Ishikawa (cell line): ENCODE measurements around the gene CLNK.

Source experiments
- CEBPB ChIP-seq: IDR thresholded peaks from 2 replicates; pipeline ENCODE4 v1.6.1; 2012
- CREB1 ChIP-seq: IDR thresholded peaks from 2 replicates; pipeline ENCODE4 v1.6.1; 2012; ENCODE audit warnings: low read depth
- EGR1 ChIP-seq: IDR thresholded peaks from 2 replicates; pipeline ENCODE4 v1.6.1; 2012
- EP300 ChIP-seq: IDR thresholded peaks from 2 replicates; pipeline ENCODE4 v1.6.1; 2012; ENCODE audit warnings: borderline replicate concordance
- FOXM1 ChIP-seq: IDR thresholded peaks from 2 replicates; pipeline ENCODE4 v1.6.1; 2012; ENCODE audit warnings: low read depth, borderline replicate concordance
- MAX ChIP-seq: IDR thresholded peaks from 2 replicates; pipeline ENCODE4 v1.6.1; 2012
- NFIC ChIP-seq: IDR thresholded peaks from 2 replicates; pipeline ENCODE4 v1.6.1; 2012
- RAD21 ChIP-seq: IDR thresholded peaks from 2 replicates; pipeline ENCODE4 v1.6.1; 2012; ENCODE audit warnings: low read depth
- REST ChIP-seq: IDR thresholded peaks from 2 replicates; pipeline ENCODE4 v1.6.1; 2012; ENCODE audit warnings: low read depth, mild to moderate bottlenecking
- TAF1 ChIP-seq: IDR thresholded peaks from 2 replicates; pipeline ENCODE4 v1.6.1; 2012; ENCODE audit warnings: low read depth, mild to moderate bottlenecking
- TCF12 ChIP-seq: IDR thresholded peaks from 2 replicates; pipeline ENCODE4 v1.6.1; 2012; ENCODE audit warnings: low read depth
- TEAD4 ChIP-seq: IDR thresholded peaks from 2 replicates; pipeline ENCODE4 v1.6.1; 2012
- YY1 ChIP-seq: IDR thresholded peaks from 2 replicates; pipeline ENCODE4 v1.6.1; 2012; ENCODE audit warnings: low read depth
- ZBTB7A ChIP-seq: IDR thresholded peaks from 2 replicates; pipeline ENCODE4 v1.6.1; 2012; ENCODE audit warnings: low read depth
- TF ChIP-seq, protein P1 (sequence below): IDR thresholded peaks from 2 replicates; pipeline ENCODE4 v1.6.1; 2012

Gene CLNK

GRCh38 chr4:10729366-10729765 is 44.8 kb upstream of the CLNK start:
- TF ChIP-seq EGR1 (no peak), CREB1 (no peak), ZBTB7A (no peak), REST (no peak), FOXM1 (no peak), MAX (no peak), TEAD4 (no peak), TCF12 (no peak)

GRCh38 chr4:10728016-10728415 is 43.4 kb upstream of the CLNK start:
- TF ChIP-seq REST (no peak), FOXM1 (no peak), CEBPB (no peak), ZBTB7A (no peak), TCF12 (no peak), TEAD4 (no peak), NFIC (no peak), MAX (no peak), RAD21 (no peak), YY1 (no peak), CREB1 (no peak), TAF1 (no peak)
- TF ChIP-seq, protein P1, sequence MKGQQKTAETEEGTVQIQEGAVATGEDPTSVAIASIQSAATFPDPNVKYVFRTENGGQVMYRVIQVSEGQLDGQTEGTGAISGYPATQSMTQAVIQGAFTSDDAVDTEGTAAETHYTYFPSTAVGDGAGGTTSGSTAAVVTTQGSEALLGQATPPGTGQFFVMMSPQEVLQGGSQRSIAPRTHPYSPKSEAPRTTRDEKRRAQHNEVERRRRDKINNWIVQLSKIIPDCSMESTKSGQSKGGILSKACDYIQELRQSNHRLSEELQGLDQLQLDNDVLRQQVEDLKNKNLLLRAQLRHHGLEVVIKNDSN, result no peak

DNA sequence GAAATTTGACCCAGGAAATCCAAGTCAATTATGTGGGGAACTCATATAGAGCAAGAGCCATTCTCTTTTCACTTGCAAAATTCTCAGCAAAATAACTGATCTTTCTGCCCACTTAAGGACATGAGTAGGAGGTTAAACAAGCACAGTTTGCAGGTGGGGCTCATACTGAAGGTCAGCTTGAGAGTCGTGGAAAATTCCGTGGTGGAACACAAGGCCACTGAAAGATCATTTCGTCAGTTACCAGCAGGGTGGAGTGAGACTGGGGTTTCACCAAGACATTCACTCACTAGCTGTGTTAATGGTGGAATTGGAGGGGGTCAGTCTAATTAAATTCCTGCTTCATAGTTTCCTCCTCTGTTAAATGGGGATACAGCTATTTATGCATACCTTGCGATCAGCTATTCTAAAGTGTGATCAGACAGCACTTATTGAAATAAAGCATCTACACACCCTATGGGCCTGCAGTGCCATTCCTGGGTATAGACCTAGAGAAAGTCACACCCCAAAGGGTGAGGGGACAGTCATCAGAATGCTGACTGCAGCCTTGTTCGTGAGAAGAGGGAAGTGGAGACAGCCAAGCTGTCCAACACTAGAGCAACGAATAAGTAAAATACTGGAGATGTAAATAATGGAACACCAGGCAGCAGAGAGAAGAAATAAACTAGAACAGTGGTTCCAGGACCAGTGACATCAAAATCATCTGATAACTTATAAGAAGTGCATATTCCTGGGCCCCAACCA is 42.7 kb upstream of the CLNK start:
- TF ChIP-seq EGR1 (no peak), ZBTB7A (no peak), RAD21 (no peak), FOXM1 (no peak), CREB1 (no peak)

DNA sequence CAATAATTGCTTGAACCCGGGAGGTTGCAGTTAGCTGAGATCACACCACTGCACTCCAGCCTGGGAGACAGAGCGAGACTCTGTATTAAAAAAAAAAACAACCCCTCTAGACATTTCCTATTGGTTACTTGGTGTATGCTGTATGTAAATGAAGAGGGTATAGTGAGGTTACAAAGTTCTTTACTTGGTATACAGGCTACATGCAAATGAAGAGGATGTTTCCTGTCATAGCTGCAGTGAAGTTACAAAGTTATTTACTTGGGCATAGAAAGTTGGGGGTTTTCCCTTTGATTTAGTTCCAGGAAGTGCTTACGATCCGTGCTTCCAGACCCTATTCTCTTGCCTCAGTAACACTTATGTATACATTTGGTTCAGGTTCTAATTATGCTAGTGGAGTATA is 38.4 kb upstream of the CLNK start:
- TF ChIP-seq RAD21 (no peak), YY1 (no peak), ZBTB7A (no peak), CREB1 (no peak), TCF12 (no peak), CEBPB (no peak), FOXM1 (no peak), NFIC (no peak), MAX (no peak), EGR1 (no peak), TEAD4 (no peak)
- TF ChIP-seq, protein P1, result no peak

- no peak for TF ChIP-seq TAF1
- TF ChIP-seq REST, result no peak
- no peak for TF ChIP-seq RAD21
- TF ChIP-seq, protein P1, result no peak
- no peak for TF ChIP-seq NFIC
- no peak for TF ChIP-seq FOXM1
- TF ChIP-seq CEBPB, result no peak
- no peak for TF ChIP-seq TEAD4
- TF ChIP-seq CREB1, result no peak
- TF ChIP-seq EGR1, result no peak
- no peak for TF ChIP-seq EP300
- no peak for TF ChIP-seq TCF12
- no peak for TF ChIP-seq MAX
- no peak for TF ChIP-seq YY1
- no peak for TF ChIP-seq ZBTB7A
Observed at GRCh38 chr4:10721616-10722015, 37.0 kb upstream of the CLNK start.
